Esophagus squamous epithelium (tissue), 5 donors: ENCODE measurements around the gene RAMP1. TPM values are rescaled to one million over a fixed set of nuclear protein-coding genes. Genes with fewer than 3 reads are reported as not detected.

Experiments used
- DNase-seq: peaks from one replicate; lab custom pipeline; 2025; lab: John Stamatoyannopoulos, UW
- H3K27ac ChIP-seq, 4 donors: fragments of 200-600 bp; sonication (generic); one replicate each; pipeline ENCODE4 v1.5.1; 2016 to 2019; ENCODE audit warnings: mild to moderate bottlenecking in 1 of 4
- H3K27me3 ChIP-seq, 4 donors: fragments of 200-600 bp; sonication (generic); 1 replicate in 3 of 4; 2 replicates in 1 of 4; pipeline versions ENCODE4 v1.5.1 to v1.6.0; 2017 to 2021; ENCODE audit warnings: antibody characterized with exemption in 1 of 4
- H3K36me3 ChIP-seq, 3 donors: fragments of 200-600 bp; sonication (generic); one replicate each; pipeline ENCODE4 v1.5.1; 2016 to 2019
- H3K4me1 ChIP-seq, 3 donors: fragments of 200-600 bp; sonication (generic); one replicate each; pipeline ENCODE4 v1.5.1; 2017 to 2019
- H3K4me3 ChIP-seq, 4 donors: fragments of 200-600 bp; sonication (generic); 1 replicate in 3 of 4; 2 replicates in 1 of 4; pipeline ENCODE4 v1.5.1; 2016 to 2019; ENCODE audit warnings: mild to moderate bottlenecking in 2 of 4, moderate library complexity in 1 of 4
- H3K9me3 ChIP-seq, 3 donors: fragments of 200-600 bp; sonication (generic); one replicate each; pipeline ENCODE4 v1.5.1; 2016 to 2019
- POLR2A ChIP-seq, 4 donors: fragments of 450-650 bp; IDR thresholded peaks; one replicate each; pipeline ENCODE4 v1.6.1; 2017; ENCODE audit warnings: antibody characterized with exemption in 4 of 4, mild to moderate bottlenecking in 4 of 4, moderate library complexity in 3 of 4
- WGBS, 2 donors: methylation state at CpG; one replicate each; pipeline ENCODE4 v1.1.5; 2018; 5-methylcytosine and 5-hydroxymethylcytosine counted together
- intact Hi-C: fragments of 100-400 bp; cut with DNase I; formaldehyde crosslinking; loops from one replicate; pipeline ENCODE4 v1.15.0; 2022
- small RNA-seq, 4 donors: library from RNA; depleted of rRNA; stranded (forward); fragments of <200 nt; gene quantifications; one replicate each; pipeline ENCODE3, GENCODE V24; 2016
- total RNA-seq, 4 donors: library from RNA; depleted of rRNA; stranded (reverse); fragments of >200 nt; gene quantifications; one replicate each; pipeline ENCODE4 v1.1.0, GENCODE V29; 2016
- TF ChIP-seq, protein P1 (sequence below), 6 experiments: fragments of 450-650 bp in 4 of 6; fragments of 200-600 bp in 2 of 6; sonication (generic) in 2 of 6; IDR thresholded peaks; one replicate each; pipeline ENCODE4 v1.5.1; 2016 to 2019; ENCODE audit warnings: antibody characterized with exemption in 6 of 6, mild to moderate bottlenecking in 4 of 6, moderate library complexity in 4 of 6
- donor health status: DM: yes; HTN: yes; CAD: no.

Gene RAMP1
- total RNA-seq, 4 donors from 2014 or later, result 0.76 to 11.3 (median 4.0) TPM

DNA sequence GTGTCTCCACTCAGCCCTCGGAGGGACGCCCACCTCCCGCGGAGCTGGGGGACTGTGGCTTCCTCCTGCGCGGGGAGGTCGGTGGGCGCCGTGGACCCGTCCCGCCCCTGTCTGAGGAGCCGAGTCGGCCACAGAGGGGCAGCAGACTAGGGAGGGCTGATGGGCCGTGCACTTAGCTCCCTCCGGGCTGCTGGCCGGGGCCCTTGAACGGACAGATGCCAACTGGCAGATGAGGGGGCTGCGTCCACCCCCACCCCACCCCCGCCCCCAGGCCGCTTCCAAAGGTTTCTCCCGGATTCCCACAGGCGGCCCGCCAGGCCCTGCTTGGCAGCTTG lies 96.9 kb downstream of the RAMP1 start:
- Histone ChIP-seq H3K36me3 (no peaks in the 10 kb centered on the region), H3K4me3 (peak overlapping the region in 3 of 4 donors; percentile 10 to 57 (median 28)), H3K4me1 (peaks cover 4 to 12% (median 7%) of the 10 kb centered on the region in 3 donors), H3K27me3 (peaks cover 0 to 51% (median 10%) of the 10 kb centered on the region in 4 donors), H3K9me3 (peaks cover 0 to 4% (median 0%) of the 10 kb centered on the region in 3 donors), H3K27ac (no peak overlapping the region)
- WGBS, 2 donors, result no CpG with 5 or more reads among the region's 23 CpGs
- no peak for DNase-seq
- TF ChIP-seq, protein P1, sequence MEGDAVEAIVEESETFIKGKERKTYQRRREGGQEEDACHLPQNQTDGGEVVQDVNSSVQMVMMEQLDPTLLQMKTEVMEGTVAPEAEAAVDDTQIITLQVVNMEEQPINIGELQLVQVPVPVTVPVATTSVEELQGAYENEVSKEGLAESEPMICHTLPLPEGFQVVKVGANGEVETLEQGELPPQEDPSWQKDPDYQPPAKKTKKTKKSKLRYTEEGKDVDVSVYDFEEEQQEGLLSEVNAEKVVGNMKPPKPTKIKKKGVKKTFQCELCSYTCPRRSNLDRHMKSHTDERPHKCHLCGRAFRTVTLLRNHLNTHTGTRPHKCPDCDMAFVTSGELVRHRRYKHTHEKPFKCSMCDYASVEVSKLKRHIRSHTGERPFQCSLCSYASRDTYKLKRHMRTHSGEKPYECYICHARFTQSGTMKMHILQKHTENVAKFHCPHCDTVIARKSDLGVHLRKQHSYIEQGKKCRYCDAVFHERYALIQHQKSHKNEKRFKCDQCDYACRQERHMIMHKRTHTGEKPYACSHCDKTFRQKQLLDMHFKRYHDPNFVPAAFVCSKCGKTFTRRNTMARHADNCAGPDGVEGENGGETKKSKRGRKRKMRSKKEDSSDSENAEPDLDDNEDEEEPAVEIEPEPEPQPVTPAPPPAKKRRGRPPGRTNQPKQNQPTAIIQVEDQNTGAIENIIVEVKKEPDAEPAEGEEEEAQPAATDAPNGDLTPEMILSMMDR (IDR thresholded peaks at IDR 0.05), result no peak
- no peak for TF ChIP-seq POLR2A (IDR thresholded peaks at IDR 0.05)
- intact Hi-C loops, result no loop called here

- TF ChIP-seq POLR2A (IDR thresholded peaks at IDR 0.05), result no peak
- TF ChIP-seq, protein P1 (IDR thresholded peaks at IDR 0.05), result no peak
- H3K27ac ChIP-seq, result no peak overlapping the region
- H3K27me3 ChIP-seq, result peaks cover 0 to 8% (median under 1%) of the 10 kb centered on the region in 4 donors
- H3K4me1 ChIP-seq, result peaks cover 0 to 9% (median 6%) of the 10 kb centered on the region in 3 donors
- WGBS, 2 donors, result 81% methylated on average over 5 of the region's 5 CpGs; no CpG with 5 or more reads in 1 of the 2 donors
- no peaks in the 10 kb centered on the region for H3K36me3 ChIP-seq
- no peak overlapping the region for H3K4me3 ChIP-seq
- no peak for DNase-seq
- H3K9me3 ChIP-seq, result peaks cover 0 to 23% (median 18%) of the 10 kb centered on the region in 3 donors
- intact Hi-C loops, result no loop called here
Observed at GRCh38 chr2:237961637-237962036, 102.2 kb downstream of the RAMP1 start.

Small RNAs within 50 kb of the gene (small RNA-seq; reads per million reads assigned to genes)
- gene RF00157, result 0 to 0.14 (median 0.04) reads per million in 4 donors

Other genes starting within 250 kb of the RAMP1 start
- gene LRRFIP1, start 232.0 kb upstream of the RAMP1 start, total RNA-seq, result 100 to 1,000 TPM in 2 of 4 donors, 10 to 100 TPM in 2; 84.9 to 152 (median 120) TPM
- 1 to 10 TPM in 1 of 4 donors, under 1 TPM in 3; 0.08 to 1.5 (median 0.20) TPM for gene RBM44, start 60.8 kb upstream of the RAMP1 start, total RNA-seq
- gene UBE2F, start 107.4 kb downstream of the RAMP1 start, total RNA-seq, result 10 to 100 TPM; 54.9 to 84.7 (median 64.8) TPM
- 10 to 100 TPM in 2 of 4 donors, 1 to 10 TPM in 2; 3.0 to 14.0 (median 11.4) TPM for gene SCLY, start 201.4 kb downstream of the RAMP1 start, total RNA-seq
- gene ESPNL, start 240.7 kb downstream of the RAMP1 start, total RNA-seq, result 1 to 10 TPM in 1 of 4 donors, under 1 TPM in 2, not detected in 1; 0.04 to 1.3 (median 0.88) TPM